ENCODE results near the gene ARHGAP22.
"Not testable (repeated sequence)": the region's sequence is repeated elsewhere in the genome, so short reads cannot be mapped to it uniquely, and the experiment has no call there.

The ARHGAP22 gene

DNA sequence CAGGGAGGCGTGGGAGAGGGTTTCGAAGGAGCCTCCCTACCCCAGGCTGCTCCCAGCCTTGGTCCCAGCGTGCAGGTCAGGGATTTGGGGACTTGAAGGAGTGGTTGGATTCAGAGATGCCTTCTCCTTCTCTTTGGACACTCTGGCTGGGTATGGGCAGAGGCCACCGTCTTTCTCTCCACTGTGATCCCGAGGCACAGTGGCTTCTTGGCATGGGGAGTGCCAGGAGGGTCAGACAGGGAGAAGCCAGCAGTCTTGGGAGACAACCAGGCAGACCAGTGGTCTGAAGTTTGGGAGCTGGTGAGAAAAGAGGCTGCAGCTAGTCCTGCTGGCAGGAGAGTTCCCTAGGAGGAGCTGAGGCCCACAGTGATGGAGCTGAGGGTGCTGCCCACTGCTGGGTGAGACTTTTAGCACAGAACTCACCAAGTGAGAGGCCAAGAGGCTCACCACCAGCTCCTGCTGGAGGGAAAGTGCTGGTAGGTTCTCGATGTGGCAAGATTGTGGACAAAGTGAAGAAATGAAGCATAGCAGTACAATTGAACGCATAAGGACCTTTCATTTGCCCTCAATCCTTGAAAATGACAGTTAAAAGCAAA is 44.6 kb upstream of the ARHGAP22 start:
- no peak overlapping the region for H3K27ac ChIP-seq (replicated peaks)
- H3K27me3 ChIP-seq (ENCODE audit: insufficient read depth, poor library complexity, severe bottlenecking): peaks cover 6% of the 10 kb centered on the region
- TF ChIP-seq POLR2AphosphoS5 (IDR thresholded peaks at IDR 0.05; ENCODE audit: low read depth) (no peak), SPI1 (IDR thresholded peaks at IDR 0.05; ENCODE audit: borderline replicate concordance, low read depth) (no peak), REST (IDR thresholded peaks at IDR 0.05; ENCODE audit: insufficient replicate concordance, low read depth) (no peak), GABPA (IDR thresholded peaks at IDR 0.05; ENCODE audit: low read depth) (no peak)
- TF ChIP-seq, protein P1, sequence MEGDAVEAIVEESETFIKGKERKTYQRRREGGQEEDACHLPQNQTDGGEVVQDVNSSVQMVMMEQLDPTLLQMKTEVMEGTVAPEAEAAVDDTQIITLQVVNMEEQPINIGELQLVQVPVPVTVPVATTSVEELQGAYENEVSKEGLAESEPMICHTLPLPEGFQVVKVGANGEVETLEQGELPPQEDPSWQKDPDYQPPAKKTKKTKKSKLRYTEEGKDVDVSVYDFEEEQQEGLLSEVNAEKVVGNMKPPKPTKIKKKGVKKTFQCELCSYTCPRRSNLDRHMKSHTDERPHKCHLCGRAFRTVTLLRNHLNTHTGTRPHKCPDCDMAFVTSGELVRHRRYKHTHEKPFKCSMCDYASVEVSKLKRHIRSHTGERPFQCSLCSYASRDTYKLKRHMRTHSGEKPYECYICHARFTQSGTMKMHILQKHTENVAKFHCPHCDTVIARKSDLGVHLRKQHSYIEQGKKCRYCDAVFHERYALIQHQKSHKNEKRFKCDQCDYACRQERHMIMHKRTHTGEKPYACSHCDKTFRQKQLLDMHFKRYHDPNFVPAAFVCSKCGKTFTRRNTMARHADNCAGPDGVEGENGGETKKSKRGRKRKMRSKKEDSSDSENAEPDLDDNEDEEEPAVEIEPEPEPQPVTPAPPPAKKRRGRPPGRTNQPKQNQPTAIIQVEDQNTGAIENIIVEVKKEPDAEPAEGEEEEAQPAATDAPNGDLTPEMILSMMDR (IDR thresholded peaks at IDR 0.05; ENCODE audit: insufficient read depth, low read length): no peak
- no peak for DNase-seq (ENCODE audit: low read depth in 1 of 2, low spot score in 1 of 2)
- no peak overlapping the region for H3K4me3 ChIP-seq (replicated peaks; ENCODE audit: insufficient read depth, low read length)

GRCh38 chr10:48648172-48648942 is 43.5 kb upstream of the ARHGAP22 start:
- H3K27ac ChIP-seq (replicated peaks): no peak overlapping the region
- H3K4me3 ChIP-seq (replicated peaks; ENCODE audit: insufficient read depth, low read length): no peak overlapping the region
- DNase-seq (ENCODE audit: low read depth in 1 of 2, low spot score in 1 of 2): no peak
- no peaks in the 10 kb centered on the region for H3K27me3 ChIP-seq (ENCODE audit: insufficient read depth, poor library complexity, severe bottlenecking)
- TF ChIP-seq, protein P1 (IDR thresholded peaks at IDR 0.05; ENCODE audit: insufficient read depth, low read length): no peak
- no peak for TF ChIP-seq SPI1 (IDR thresholded peaks at IDR 0.05; ENCODE audit: borderline replicate concordance, low read depth)
- no peak for TF ChIP-seq POLR2AphosphoS5 (IDR thresholded peaks at IDR 0.05; ENCODE audit: low read depth)
- TF ChIP-seq REST (IDR thresholded peaks at IDR 0.05; ENCODE audit: insufficient replicate concordance, low read depth): no peak
- TF ChIP-seq GABPA (IDR thresholded peaks at IDR 0.05; ENCODE audit: low read depth): no peak

- not testable (repeated sequence) for H3K4me3 ChIP-seq (replicated peaks; ENCODE audit: insufficient read depth, low read length); H3K27ac ChIP-seq (replicated peaks); H3K27me3 ChIP-seq (ENCODE audit: insufficient read depth, poor library complexity, severe bottlenecking); DNase-seq (ENCODE audit: low read depth in 1 of 2, low spot score in 1 of 2)
Observed at GRCh38 chr10:48647073-48647472, 42.2 kb upstream of the ARHGAP22 start.

DNA sequence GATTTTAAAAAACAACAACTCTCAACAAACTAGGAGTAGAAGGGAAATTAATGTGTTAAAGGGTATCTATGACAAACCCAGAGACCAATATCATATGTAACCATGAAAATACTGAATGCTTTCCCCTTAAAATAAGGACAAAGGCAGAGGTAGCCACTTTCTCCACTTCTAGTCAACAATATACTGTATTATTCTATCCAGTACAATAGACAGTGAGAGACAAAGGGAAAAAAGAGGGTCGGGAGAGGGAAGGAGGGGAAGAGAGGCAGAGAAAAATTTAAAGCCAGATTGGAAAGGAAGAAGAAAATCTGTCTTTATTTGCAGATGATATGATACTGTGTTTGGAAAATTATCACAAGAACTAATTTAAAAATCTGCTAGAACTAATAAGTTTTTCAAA is 40.7 kb upstream of the ARHGAP22 start:
- H3K27me3 ChIP-seq (ENCODE audit: insufficient read depth, poor library complexity, severe bottlenecking): no peaks in the 10 kb centered on the region
- DNase-seq (ENCODE audit: low read depth in 1 of 2, low spot score in 1 of 2): no peak
- no peak overlapping the region for H3K27ac ChIP-seq (replicated peaks)
- no peak for TF ChIP-seq POLR2AphosphoS5 (IDR thresholded peaks at IDR 0.05; ENCODE audit: low read depth)
- no peak for TF ChIP-seq REST (IDR thresholded peaks at IDR 0.05; ENCODE audit: insufficient replicate concordance, low read depth)
- TF ChIP-seq, protein P1 (IDR thresholded peaks at IDR 0.05; ENCODE audit: insufficient read depth, low read length): no peak
- TF ChIP-seq GABPA (IDR thresholded peaks at IDR 0.05; ENCODE audit: low read depth): no peak
- no peak for TF ChIP-seq SPI1 (IDR thresholded peaks at IDR 0.05; ENCODE audit: borderline replicate concordance, low read depth)
- no peak overlapping the region for H3K4me3 ChIP-seq (replicated peaks; ENCODE audit: insufficient read depth, low read length)

GRCh38 chr10:48641099-48641690 is 36.3 kb upstream of the ARHGAP22 start:
- H3K4me3 ChIP-seq (replicated peaks; ENCODE audit: insufficient read depth, low read length); H3K27ac ChIP-seq (replicated peaks); H3K27me3 ChIP-seq (ENCODE audit: insufficient read depth, poor library complexity, severe bottlenecking); DNase-seq (ENCODE audit: low read depth in 1 of 2, low spot score in 1 of 2): not testable (repeated sequence)
